Stimulated activated naive CD4-positive, alpha-beta T cell (primary cell): ENCODE results near the gene NTM.
"Not testable (repeated sequence)": the region's sequence is repeated elsewhere in the genome, so short reads cannot be mapped to it uniquely, and the experiment has no call there.

Source experiments
- DNase-seq, 6 experiments: peaks; one replicate each; lab custom pipeline; 2025; lab: John Stamatoyannopoulos, UW

Gene NTM

DNA sequence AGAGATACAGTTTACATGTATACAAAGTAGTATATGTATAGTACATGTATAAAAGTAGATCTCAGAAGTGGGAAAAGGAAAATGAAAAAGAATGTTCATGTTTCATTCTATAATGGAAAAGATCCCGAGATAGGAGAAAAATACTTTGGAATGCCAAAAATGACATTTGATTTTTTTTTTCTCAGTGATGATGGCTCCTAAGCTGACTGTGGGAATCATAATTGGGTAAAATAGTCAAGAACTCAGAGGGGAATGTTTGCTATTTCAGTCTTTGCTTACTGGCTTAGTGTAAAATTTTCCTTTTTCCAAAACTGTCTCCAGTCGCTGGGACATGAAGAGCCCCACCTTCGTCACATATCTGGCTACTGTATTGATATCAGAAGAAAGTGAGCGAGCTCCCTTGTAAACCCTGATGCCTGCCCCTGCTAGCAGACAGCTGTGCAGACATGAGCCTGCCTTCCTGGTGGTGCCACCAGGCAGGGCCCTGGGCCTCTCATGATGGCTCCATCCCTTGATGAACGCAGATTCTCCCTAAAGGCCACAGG lies 944.6 kb downstream of the NTM start:
- DNase-seq: no peak

DNA sequence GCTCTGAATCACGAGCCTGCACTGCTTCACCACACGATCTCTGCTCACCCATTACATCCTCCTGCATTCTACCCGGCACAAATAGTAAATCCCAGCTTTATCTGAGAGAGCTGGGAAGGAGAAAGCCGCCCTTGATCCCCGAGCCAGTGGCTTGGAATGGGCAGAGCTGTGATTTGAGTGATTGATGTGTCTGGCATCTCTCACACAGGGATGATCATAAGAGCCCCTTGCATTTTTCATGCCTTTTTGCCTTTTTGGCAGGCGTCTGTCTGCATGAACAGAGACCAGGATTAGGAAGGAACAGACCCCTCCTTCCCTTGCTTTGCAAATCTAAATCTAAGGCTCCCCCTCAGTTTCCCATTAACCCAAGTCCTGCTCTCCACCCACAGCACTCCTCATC lies 945.3 kb downstream of the NTM start:
- DNase-seq: no peak

DNA sequence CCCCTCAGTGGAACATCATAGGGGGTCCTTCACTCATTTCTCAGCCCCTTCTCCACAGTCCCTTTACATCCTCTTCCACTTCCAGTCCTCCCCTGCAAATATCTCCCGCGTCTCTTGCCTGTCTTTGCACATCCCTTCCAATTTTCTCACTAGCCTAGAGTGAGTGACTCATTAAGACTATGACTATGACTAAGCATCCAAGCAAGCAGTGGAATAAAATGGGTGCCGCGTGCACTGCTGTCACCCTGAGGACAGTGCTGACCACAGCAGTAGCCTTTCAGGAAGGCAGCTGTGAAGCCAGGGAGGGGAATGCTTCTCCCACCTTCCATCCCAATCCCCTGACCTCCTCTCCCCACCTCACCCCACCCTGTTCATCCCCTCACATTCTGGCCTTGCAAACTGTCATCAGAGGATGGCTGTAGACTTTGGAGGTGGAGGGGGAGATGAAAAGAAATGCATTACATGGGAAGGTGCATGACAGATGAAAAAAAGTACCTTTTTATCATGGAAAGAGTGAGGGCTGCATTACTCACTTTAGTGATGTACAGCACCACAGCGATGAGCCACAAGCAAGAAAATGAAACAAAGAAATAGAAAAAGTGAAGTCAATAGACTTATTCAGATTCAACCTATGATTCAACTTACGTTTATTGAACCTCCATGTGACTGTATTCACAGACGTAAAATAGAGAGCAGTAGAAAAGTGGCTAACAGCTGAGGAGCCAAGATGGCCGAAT lies 948.2 kb downstream of the NTM start:
- DNase-seq: no peak

DNA sequence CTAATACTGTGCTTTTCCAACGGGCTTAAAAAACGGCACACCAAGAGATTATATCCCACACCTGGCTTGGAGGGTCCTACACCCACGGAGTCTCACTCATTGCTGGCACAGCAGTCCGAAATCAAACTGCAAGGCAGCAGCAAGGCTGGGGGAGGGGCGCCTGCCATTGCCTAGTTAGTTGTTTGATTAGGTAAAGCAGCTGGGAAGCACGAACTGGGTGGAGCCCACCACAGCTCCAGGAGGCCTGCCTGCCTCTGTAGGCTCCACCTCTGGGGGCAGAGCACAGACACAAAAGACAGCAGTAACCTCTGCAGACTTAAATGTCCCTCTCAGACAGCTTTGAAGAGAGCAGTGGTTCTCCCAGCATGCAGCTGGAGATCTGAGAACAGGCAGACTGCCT lies 949.0 kb downstream of the NTM start:
- DNase-seq: not testable (repeated sequence)

DNA sequence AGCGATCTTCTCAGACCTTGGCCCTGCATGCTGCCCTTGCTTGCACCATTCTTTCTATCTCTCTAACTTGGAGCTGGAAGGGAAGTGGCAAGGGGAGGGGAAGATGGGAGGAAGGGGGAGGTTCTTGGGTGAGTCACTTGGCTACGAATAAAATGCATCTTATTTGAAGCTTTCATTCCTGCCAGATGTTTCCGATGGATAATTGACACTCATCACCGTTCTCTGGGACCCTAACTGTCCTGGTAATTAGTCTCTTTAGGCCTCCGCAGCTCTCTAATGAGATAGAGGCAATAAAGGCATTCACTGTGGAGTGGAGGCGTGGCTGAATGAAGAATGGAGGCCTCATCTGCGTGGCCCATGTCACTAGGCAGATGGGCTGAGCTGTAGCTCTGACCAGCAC lies 960.1 kb downstream of the NTM start:
- no peak for DNase-seq

DNA sequence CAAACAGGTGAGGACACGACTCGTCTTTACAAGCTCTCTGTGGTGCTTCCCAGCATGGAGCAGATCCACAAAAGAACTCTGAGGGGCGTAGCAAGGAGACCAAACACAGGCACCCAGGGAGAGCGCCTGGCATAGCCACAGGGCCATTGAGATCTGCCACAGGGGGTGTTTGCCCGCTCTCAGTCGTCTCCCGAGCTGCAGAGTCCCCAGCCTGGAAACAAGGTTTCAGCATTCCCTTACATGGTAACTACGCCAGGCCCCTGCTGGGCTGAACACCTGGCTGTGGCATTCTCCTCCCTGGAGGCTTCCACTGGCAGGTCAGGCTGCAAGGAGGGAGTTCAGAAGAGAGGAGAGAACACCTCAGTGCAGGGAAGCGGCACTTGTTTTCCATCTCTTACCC lies 962.1 kb downstream of the NTM start:
- no peak for DNase-seq

DNA sequence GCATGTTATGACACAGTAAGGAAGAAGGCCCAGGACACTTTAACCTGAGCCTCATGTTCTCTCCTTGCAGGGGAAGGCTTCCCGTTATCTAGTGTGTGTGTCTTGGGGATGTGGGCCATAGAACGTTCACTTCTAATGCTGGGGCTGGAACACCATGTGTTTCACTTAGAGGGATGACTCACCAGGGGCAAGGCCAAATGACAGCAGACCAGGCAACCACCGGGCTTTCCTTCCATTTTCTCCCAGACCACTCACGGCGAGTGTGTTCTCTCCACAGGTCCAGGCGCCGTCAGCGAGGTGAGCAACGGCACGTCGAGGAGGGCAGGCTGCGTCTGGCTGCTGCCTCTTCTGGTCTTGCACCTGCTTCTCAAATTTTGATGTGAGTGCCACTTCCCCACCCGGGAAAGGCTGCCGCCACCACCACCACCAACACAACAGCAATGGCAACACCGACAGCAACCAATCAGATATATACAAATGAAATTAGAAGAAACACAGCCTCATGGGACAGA lies 964.4 kb downstream of the NTM start:
- DNase-seq: no peak

DNA sequence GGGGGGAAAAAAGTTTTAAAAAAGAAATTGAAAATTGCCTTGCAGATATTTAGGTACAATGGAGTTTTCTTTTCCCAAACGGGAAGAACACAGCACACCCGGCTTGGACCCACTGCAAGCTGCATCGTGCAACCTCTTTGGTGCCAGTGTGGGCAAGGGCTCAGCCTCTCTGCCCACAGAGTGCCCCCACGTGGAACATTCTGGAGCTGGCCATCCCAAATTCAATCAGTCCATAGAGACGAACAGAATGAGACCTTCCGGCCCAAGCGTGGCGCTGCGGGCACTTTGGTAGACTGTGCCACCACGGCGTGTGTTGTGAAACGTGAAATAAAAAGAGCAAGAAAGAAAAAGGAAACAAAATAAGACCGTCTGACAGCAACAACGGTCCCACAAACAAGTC lies 964.9 kb downstream of the NTM start:
- no peak for DNase-seq

DNA sequence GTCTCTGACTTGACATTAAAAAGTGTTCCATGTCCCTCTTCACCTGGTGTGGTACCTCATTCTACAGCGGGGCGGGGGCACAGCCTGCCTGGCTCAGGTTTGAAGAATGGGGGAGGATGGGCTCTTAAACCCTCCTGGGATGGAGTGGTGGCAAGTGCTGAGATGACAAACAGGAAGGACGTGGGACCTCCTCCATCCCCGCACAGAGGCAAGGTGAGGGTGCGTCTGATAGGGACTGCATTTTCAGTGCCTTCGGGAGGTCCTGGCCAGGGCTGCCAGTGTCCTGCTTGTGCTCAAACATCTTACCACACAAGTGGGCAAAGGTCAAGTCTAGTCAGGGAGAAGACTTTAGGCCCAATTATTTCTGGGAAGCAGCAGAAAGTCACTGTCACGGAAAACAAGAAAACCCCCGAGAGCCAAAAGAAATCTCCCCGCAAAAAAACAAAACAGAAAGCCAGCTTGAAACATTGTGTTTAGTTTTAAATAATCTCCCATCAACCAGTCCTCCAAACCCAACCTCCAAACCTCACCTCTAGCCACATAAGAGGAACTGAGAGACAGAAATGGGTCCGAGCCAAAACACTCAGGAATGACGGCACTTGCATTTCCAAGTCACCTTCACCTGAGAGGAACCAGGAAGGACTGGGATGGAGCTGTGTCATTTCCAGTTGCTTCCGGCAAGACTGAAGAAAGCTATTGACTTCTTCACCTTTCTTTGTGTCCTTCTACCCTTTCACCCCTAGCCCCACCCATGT lies 966.5 kb downstream of the NTM start:
- no peak for DNase-seq

DNA sequence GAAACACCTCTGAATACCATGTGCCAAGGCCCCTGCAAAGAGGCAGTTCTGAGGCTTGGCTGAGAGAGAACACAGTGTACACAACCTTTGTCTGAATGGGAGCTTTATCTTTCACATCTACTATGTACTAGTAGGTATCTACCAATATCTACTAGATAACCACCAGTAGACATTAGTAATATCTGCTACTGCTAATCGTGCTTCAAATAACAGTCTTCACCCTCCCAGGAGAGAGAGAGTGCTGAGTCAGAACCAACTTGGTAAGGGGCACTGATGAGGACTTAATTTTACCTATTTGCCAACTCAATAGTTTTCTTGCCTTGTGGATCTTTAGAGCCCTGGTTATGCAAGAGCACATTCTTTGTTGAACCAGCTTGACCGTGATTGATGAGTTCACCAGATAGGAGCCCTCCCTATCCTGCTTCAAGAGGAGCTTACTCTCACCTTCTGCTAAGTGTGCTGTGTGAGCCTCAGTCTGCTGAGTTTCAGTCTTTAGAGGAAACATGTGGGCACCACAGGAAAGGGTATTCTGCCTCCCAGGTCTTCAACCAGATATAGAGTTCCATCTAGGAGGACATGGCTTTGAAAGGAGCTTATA lies 967.5 kb downstream of the NTM start:
- no peak for DNase-seq

DNA sequence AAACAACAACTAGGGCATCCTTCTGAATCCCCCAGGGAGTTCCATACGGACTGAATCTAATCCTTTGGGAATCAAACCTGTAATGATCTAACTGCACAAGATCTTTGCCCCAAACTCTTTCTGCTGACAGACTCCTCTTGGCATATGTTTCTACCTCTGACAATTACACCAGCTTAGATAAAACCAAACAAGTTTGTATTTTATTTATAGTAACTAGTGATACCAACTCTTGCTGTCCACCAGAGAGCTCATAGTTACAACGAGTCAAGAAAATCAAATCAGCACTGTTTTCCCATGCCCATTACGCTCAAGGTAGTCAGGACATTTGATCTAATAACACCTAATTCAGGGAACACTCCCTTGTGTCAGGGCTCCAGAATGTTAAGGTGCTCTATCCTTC lies 972.0 kb downstream of the NTM start:
- no peak for DNase-seq

DNA sequence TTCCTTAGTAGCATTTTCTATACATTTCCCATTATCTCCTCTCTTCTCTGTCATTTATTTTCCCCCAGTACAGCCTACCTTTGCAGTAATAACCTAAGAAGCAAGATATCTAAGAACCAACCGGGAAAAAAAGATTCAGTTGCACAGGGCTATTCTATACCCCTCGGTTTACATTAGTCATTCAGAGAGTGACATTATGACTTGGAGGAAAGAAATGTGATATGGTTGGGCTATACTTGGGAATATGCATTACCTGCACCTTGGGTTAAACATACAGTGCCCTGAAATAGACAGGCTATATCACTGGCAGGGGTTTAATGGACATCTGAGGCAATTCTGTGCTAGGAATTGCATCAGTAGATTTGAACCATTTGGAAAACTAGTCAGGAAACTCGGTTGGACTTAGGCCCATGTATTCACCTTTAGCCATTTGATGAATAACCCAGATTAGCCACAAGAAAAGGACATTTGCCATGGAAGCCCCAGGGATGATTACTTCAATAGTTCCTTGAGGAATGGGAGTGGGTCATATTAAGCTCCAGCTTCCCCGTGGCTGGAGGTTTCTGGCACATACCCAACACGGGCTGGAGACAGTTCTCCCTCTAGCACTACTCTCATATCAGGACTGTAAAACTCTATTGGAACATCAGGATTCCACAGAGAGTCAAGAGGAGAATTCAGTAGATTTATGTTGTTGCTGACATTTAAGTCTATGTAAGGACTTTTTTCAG lies 973.2 kb downstream of the NTM start:
- DNase-seq: no peak

DNA sequence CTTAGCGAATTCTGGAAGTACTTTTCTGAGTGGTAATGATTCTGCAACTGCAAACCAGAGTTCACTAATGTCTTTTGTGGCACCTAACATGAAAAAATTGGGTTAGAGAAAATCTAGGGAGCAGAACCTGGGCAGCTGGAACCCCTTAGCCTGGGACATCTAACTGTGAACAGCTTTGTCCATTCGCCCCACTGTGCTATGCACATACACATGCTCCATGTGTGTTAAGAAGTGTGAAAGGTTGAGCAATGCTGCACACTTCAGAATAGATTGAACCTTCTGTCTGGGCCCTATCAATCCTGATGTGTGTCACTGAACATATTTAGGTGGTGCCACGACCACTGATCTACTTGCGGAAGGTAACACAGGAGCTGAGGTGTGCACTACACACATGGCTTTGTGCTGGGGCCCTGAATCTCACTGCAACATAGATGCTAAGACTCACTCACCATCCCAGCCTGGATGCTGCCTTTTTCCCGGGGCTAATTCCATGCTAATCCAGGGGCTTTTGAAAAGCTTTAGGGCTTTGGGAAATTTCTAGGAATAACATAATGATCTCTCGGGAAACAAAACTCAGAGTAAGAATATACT lies 976.2 kb downstream of the NTM start:
- DNase-seq: no peak

DNA sequence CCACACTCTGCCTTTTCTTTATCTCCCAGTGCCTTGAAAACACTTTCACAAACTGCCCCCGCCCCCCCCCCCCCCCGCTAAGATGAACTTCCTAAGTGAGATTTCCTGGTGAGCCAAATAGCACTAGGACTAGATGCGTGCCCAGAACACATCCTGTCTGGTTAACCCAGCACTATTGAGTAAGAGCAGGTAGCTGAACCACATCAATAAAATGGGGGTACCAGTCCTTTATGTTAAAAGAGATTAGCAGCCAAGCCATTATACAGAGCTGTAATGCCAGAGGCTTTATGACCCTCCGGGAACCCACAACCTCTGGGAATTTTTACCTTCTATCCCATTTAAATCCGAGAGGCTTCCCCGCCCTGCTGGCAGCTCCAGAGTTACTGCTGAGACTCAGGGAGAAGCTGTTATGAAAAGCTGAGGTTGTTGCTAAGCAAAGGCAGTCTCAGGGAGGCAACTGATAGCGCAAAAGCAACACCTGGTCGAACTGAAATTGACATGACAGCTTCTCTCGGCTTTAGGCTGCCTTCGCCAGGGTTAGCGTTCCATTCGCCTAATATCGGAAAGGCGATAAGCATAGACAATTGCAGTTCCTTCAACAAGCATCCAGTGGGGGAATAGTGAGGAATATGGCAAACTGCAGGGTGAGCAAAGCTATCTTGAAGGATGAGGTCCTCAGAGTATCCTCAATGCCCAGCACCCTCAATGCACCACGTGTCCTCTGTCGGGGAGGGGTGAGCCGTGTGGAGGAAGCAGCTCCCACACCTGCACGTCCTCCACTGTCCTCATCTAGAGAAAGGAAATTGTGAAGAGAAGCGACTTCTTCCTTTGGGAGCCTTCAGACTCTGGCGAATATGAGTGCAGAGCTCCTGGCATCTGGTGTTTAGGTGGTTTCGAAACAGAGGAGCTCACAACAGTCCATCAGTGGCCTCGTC lies 977.0 kb downstream of the NTM start:
- no peak for DNase-seq

DNA sequence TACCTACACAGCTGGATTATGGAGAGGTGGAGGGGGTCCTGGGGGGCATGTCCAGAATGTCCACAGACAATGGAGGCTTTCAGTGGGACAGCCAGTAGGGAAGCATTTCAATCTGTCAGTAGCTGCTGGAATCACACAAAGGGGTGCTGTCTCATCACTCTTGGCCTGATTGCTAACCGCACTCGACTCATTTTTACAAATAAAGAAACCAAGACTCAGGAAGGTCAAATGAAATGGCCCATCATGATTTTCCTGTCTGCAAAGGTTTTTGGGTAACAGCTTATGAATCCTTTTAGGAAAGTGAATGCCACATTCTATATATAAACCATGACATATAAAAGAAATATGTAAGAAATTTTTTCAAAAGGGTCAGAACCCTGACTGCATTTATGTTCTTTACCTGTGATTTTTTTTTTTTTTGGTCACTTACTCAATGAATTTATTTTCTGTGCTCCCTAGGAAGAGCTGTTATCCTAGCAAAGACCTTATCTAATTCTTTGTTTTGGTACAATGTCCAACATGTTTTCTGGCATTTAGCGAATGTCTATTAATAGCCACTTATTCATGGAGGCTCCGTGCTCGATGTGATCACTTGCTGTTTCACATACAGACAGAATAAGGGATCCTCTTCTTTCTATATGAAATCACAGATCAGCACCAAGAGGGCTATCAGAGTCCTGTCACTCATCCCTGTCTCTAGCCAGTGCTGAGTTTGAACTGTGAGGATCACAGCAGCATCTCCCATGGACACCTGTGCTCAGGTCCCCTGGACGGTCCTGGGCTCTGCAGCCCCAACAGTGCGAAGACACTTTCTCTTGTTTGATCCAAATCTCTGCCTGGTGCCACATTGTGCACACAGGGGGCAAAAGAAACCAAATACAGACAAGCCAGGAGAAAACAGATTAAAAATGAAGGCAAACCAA lies 979.7 kb downstream of the NTM start:
- no peak for DNase-seq

DNA sequence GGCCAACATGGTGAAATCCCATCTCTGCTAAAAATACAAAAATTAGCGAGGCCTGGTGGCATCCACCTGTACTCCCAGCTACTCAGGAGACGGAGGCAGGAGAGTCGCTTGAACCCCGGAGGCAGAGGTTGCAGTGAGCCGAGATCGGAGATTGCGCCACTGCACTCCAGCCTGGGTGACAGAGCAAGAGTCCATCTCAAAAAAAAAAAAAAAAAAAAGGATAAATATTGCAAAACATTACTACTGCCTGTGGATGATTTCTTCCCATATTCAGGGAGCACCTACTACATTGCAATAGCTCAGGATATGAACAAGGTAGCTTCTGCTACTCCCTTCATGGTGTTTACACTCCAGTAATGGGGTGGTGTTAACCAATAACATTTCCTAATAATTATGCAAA lies 980.6 kb downstream of the NTM start:
- no peak for DNase-seq

DNA sequence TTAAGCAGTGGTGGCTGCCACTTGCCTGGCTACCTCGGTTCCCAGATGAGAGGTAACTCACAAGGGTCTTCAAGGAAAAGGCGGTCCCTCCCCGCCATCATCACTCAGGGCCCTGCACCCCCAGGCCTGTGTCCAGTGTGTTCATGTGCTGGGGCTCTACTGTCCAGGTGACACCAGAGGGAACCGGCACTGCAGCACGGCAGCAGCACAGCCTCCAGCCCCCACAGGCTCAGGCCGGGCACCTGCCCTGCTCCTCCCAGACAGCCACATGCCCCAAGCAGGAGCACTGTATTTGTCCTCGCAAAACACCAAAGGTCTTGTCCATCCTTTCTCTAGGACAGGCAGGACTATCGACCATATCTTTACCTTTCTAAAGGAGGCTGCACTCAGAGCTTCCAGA lies 982.1 kb downstream of the NTM start:
- DNase-seq: no peak

DNA sequence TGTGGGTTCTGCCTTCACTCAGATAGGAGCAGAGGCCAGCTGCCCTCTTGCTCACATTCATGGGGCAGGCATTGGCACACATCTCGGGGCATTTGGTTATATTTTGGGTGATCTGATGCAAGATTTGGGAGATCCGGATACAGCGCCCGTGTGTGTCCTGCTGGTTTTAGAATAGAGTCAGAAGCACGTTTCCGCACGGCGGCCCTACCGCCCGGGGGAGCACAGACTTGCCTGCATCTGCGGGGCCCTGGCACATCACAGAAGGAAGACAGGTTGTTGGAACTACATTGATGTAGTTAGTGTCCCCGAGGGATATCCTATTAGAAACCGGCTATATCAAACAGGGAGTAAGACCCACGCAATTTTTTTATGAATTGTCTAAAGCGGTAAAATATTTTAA lies 982.8 kb downstream of the NTM start:
- DNase-seq: no peak

DNA sequence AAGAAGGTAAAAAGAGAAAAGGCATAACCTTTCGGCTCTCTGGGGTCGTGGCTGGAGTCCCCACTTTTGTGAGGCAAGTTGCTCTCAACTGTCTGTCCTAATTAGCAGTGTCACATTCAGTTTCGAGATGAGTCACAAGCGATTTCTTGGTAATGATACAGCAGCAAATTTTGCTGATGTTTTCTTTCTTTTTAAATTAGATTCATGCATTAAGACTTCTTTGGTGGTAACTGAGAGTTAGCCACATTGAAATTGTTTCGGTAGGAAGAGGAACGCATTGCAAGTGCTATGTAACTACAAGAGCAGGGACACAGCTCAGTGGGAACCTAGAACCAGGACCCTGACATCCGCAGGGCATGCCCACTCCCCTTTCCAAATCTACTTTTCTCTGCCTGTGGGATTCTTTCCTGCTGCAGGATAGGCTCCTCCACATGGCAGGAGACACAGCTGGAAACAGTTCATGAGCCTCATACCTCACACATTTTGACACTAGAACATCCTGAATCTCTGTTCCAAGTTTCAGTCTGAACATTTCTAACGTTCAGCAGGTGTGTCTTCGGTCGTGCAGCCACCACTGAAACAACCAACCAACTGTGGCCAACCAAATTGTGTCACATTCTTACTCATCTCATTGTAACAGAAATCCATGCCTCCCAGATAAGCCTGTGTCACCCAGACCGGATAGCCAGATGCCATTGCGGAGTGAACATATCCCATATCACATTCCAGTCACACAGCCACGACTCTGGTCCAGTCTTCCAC lies 987.6 kb downstream of the NTM start:
- DNase-seq: no peak
